H1 (cell line): ENCODE results near the gene SPDYE6. TPM values are rescaled to one million over a fixed set of nuclear protein-coding genes. Genes with fewer than 3 reads are reported as not detected.

Experiments used
- CTCF ChIA-PET: fragments of 300-600 bp; sonication (Branson Sonifier 250); formaldehyde crosslinking; loops from one replicate; lab custom pipeline; 2021; ENCODE audit not compliant: partially characterized antibody; lab: Charles Lee
- POLR2A ChIA-PET: fragments of 300-600 bp; sonication (Branson Sonifier 250); formaldehyde crosslinking; loops from one replicate; lab custom pipeline; 2021; ENCODE audit warnings: inconsistent platforms; ENCODE audit not compliant: partially characterized antibody; lab: Charles Lee
- DNase-seq, 2 experiments: peaks; one replicate each; pipeline versions ENCODE4 v3.0.0 to v3.0.0-alpha.2; 2010 to 2022; ENCODE audit warnings: low spot score in 2 of 2, low read depth in 1 of 2, mixed read lengths in 1 of 2
- FAIRE-seq: peaks from 2 replicates; lab custom pipeline; 2011; peaks lifted over from hg19 to GRCh38; lab: Jason Lieb, UNC
- H2AFZ ChIP-seq: 2 replicates; pipeline ENCODE4 v1.8.1; 2012; ENCODE audit warnings: low read length, inconsistent platforms
- H2AK5ac ChIP-seq: 2 replicates; pipeline ENCODE4 v1.6.1; 2013; ENCODE audit warnings: low read depth, low read length
- H2BK120ac ChIP-seq: replicated peaks from 2 replicates; pipeline ENCODE3; 2013; ENCODE audit warnings: low read depth, low read length, inconsistent platforms
- H2BK12ac ChIP-seq: 2 replicates; pipeline ENCODE4 v1.6.1; 2013; ENCODE audit warnings: low read depth, low read length
- H2BK15ac ChIP-seq: 2 replicates; pipeline ENCODE4 v1.6.1; 2013; ENCODE audit warnings: low read length
- H2BK20ac ChIP-seq: 2 replicates; pipeline ENCODE4 v1.6.1; 2013; ENCODE audit warnings: low read length
- H2BK5ac ChIP-seq: 2 replicates; pipeline ENCODE4 v1.6.1; 2013; ENCODE audit warnings: low read depth, low read length
- H3K14ac ChIP-seq: 2 replicates; pipeline ENCODE4 v1.6.1; 2013; ENCODE audit warnings: inconsistent platforms; ENCODE audit not compliant: insufficient read length
- H3K18ac ChIP-seq: 2 replicates; pipeline ENCODE4 v1.6.1; 2013; ENCODE audit warnings: low read length; ENCODE audit errors: extremely low read depth
- H3K23ac ChIP-seq: 2 replicates; pipeline ENCODE4 v1.6.1; 2013; ENCODE audit warnings: inconsistent platforms; ENCODE audit not compliant: insufficient read length
- H3K23me2 ChIP-seq: 2 replicates; pipeline ENCODE4 v1.6.1; 2013; ENCODE audit warnings: low read depth, low read length
- H3K27ac ChIP-seq: 2 replicates; pipeline ENCODE4 v1.6.1; 2011; ENCODE audit warnings: low read depth, low read length, inconsistent platforms
- H3K27me3 ChIP-seq, 4 experiments: replicated peaks in 1 of 4; 1 replicate in 1 of 4; 2 replicates in 3 of 4; pipeline versions ENCODE4 v1.6.1 to v1.8.1; 2011 to 2013; ENCODE audit warnings: low read length in 3 of 4, mild to moderate bottlenecking in 3 of 4, inconsistent platforms in 2 of 4, mixed read lengths in 2 of 4, moderate library complexity in 1 of 4; ENCODE audit not compliant: control insufficient read depth in 3 of 4, insufficient read depth in 3 of 4; ENCODE audit errors: extremely low read depth in 1 of 4
- H3K36me3 ChIP-seq, 4 experiments: 2 replicates each; pipeline versions ENCODE4 v1.6.1 to v1.8.1; 2011 to 2013; ENCODE audit warnings: mild to moderate bottlenecking in 4 of 4, low read length in 3 of 4, moderate library complexity in 2 of 4, control low read depth in 1 of 4, inconsistent platforms in 1 of 4; ENCODE audit not compliant: insufficient read depth in 4 of 4, control insufficient read depth in 2 of 4
- H3K4ac ChIP-seq: replicated peaks from 2 replicates; pipeline ENCODE3; 2013; ENCODE audit warnings: low read length, low read depth, mixed read lengths, inconsistent platforms; ENCODE audit not compliant: insufficient read length
- H3K4me1 ChIP-seq, 4 experiments: replicated peaks in 1 of 4; 1 replicate in 1 of 4; 2 replicates in 3 of 4; pipeline versions ENCODE4 v1.6.1 to v1.8.1; 2011 to 2013; ENCODE audit warnings: low read length in 3 of 4, inconsistent platforms in 2 of 4, mixed read lengths in 1 of 4; ENCODE audit not compliant: insufficient read depth in 4 of 4, control insufficient read depth in 3 of 4
- H3K4me2 ChIP-seq, 2 experiments: 2 replicates each; pipeline versions ENCODE4 v1.6.1 to v1.8.1; 2011 to 2013; ENCODE audit warnings: low read depth in 2 of 2, low read length in 2 of 2, control low read depth in 1 of 2, inconsistent platforms in 1 of 2, mild to moderate bottlenecking in 1 of 2; ENCODE audit not compliant: insufficient read depth in 1 of 2
- H3K4me3 ChIP-seq, 4 experiments: fragments of 200-600, 300-600 bp in 1 of 4; sonication (generic), shearing (Covaris generic), sonication (Bioruptor Twin) in 1 of 4; 2 replicates each; pipeline versions ENCODE4 v1.5.1 to v1.8.1; 2011 to 2016; ENCODE audit warnings: low read length in 4 of 4, low read depth in 3 of 4, control low read depth in 2 of 4, inconsistent platforms in 2 of 4, mild to moderate bottlenecking in 2 of 4, mixed read lengths in 1 of 4, moderate library complexity in 1 of 4; ENCODE audit not compliant: insufficient read depth in 2 of 4; ENCODE audit errors: extremely low read depth in 1 of 4
- H3K56ac ChIP-seq: replicated peaks from 2 replicates; pipeline ENCODE3; 2013; ENCODE audit warnings: low read depth, mild to moderate bottlenecking, mixed read lengths, low read length, inconsistent platforms; ENCODE audit not compliant: insufficient read length
- H3K79me1 ChIP-seq: 2 replicates; pipeline ENCODE4 v1.6.1; 2013; ENCODE audit warnings: low read depth, low read length, control low read depth
- H3K79me2 ChIP-seq, 2 experiments: 2 replicates each; pipeline versions ENCODE4 v1.6.1 to v1.8.1; 2012 to 2013; ENCODE audit warnings: low read length in 2 of 2, mild to moderate bottlenecking in 2 of 2, inconsistent platforms in 1 of 2; ENCODE audit not compliant: insufficient read depth in 2 of 2, control insufficient read depth in 1 of 2
- H3K9ac ChIP-seq, 4 experiments: replicated peaks in 1 of 4; 1 replicate in 1 of 4; 2 replicates in 3 of 4; pipeline versions ENCODE4 v1.6.1 to v1.8.1; 2011 to 2013; ENCODE audit warnings: low read depth in 3 of 4, low read length in 3 of 4, control low read depth in 2 of 4, mild to moderate bottlenecking in 2 of 4, moderate library complexity in 2 of 4, inconsistent platforms in 1 of 4; ENCODE audit errors: extremely low read depth in 1 of 4
- H3K9me3 ChIP-seq, 2 experiments: 2 replicates each; pipeline versions ENCODE4 v1.6.1 to v1.8.1; 2012 to 2013; ENCODE audit warnings: mild to moderate bottlenecking in 2 of 2, moderate library complexity in 2 of 2, control low read depth in 1 of 2, inconsistent platforms in 1 of 2, low read depth in 1 of 2, low read length in 1 of 2, mixed read lengths in 1 of 2; ENCODE audit not compliant: insufficient read depth in 2 of 2
- H4K20me1 ChIP-seq, 2 experiments: replicated peaks in 1 of 2; 2 replicates each; pipeline versions ENCODE3 to v1.8.1; 2011 to 2013; ENCODE audit warnings: inconsistent platforms in 2 of 2, low read length in 2 of 2, mild to moderate bottlenecking in 1 of 2; ENCODE audit not compliant: insufficient read depth in 2 of 2, control insufficient read depth in 1 of 2
- H4K5ac ChIP-seq: 2 replicates; pipeline ENCODE4 v1.6.1; 2013; ENCODE audit warnings: low read length, low read depth, mixed read lengths, inconsistent platforms; ENCODE audit not compliant: insufficient read length
- H4K8ac ChIP-seq: 2 replicates; pipeline ENCODE4 v1.8.0; 2013; ENCODE audit warnings: mild to moderate bottlenecking, moderate library complexity, low read length, inconsistent platforms; ENCODE audit not compliant: insufficient read depth; ENCODE audit errors: extremely low read depth
- H4K91ac ChIP-seq: replicated peaks from 2 replicates; pipeline ENCODE3; 2013; ENCODE audit warnings: low read length, mixed read lengths, inconsistent platforms; ENCODE audit not compliant: insufficient read length
- CBX5 ChIP-seq: fragments of 300-800, 300-1000 bp; sonication (generic); IDR thresholded peaks from 2 replicates; pipeline ENCODE4 v1.7.1; 2016; ENCODE audit warnings: antibody characterized with exemption, low read length, low read depth
- MAX ChIP-seq: IDR thresholded peaks from 2 replicates; pipeline ENCODE4 v1.6.1; 2012; ENCODE audit warnings: inconsistent platforms
- POLR2AphosphoS5 ChIP-seq: IDR thresholded peaks from 2 replicates; pipeline ENCODE4 v1.6.1; 2011; ENCODE audit warnings: low read depth, low read length
- RAD21 ChIP-seq, 2 experiments: IDR thresholded peaks in 1 of 2; conservative IDR thresholded peaks in 1 of 2; 2 replicates each; pipeline ENCODE4 v1.6.1; 2011; ENCODE audit warnings: low read depth in 2 of 2, low read length in 2 of 2, improper control_type of control experiment in 1 of 2, inconsistent platforms in 1 of 2, mild to moderate bottlenecking in 1 of 2, moderate library complexity in 1 of 2
- RFX5 ChIP-seq: IDR thresholded peaks from 2 replicates; pipeline ENCODE4 v1.6.1; 2011; ENCODE audit warnings: low read depth, low read length, improper control_type of control experiment, borderline replicate concordance
- SRF ChIP-seq: IDR thresholded peaks from 2 replicates; pipeline ENCODE4 v1.6.1; 2011; ENCODE audit warnings: mild to moderate bottlenecking, low read depth, low read length, moderate library complexity
- TBP ChIP-seq: IDR thresholded peaks from 2 replicates; pipeline ENCODE4 v1.6.1; 2011; ENCODE audit warnings: low read depth, low read length, improper control_type of control experiment
- WGBS, 2 experiments: shearing (Covaris generic) in 1 of 2; methylation state at CpG; one replicate each; pipeline versions ENCODE4 v1.1.6 to v1.1.7; 2013 to 2015; ENCODE audit warnings: low lambda C conversion rate in 2 of 2, mixed read lengths in 2 of 2, inconsistent platforms in 1 of 2, low coverage in 1 of 2, missing lambda C conversion rate in 1 of 2; ENCODE audit not compliant: insufficient replicate concordance in 2 of 2, insufficient coverage in 1 of 2, insufficient read length in 1 of 2; ENCODE audit errors: extremely low coverage in 1 of 2, missing lambda C conversion rate in 1 of 2; 5-methylcytosine and 5-hydroxymethylcytosine counted together
- polyA plus RNA-seq, 7 experiments: library from polyadenylated mRNA; depleted of rRNA in 3 of 7; stranded (reverse) in 5 of 7; unstranded in 2 of 7; fragments of >200 nt in 5 of 7; fragments of 200-250 nt in 2 of 7; gene quantifications; 1 replicate in 5 of 7; 2 replicates in 1 of 7; 4 replicates in 1 of 7; pipeline versions ENCODE4 v1.2.1 to v1.2.3, GENCODE V29; 2011 to 2013; ENCODE audit warnings: missing spikeins in 2 of 7, mixed read lengths in 2 of 7
- total RNA-seq: library from RNA; stranded (reverse); fragmentation: NEBNext Ultra II Directional; extraction: Animal tissue kit (Norgen Biotek cat#: 25700); gene quantifications from 2 replicates; pipeline ENCODE4 v1.2.1, GENCODE V29; 2021

Gene SPDYE6
- total and polyA plus RNA-seq, 2 of the 8 experiments (the other 6 are each of a cell fraction or from before 2014, with no cell fraction given), result not detected

DNA sequence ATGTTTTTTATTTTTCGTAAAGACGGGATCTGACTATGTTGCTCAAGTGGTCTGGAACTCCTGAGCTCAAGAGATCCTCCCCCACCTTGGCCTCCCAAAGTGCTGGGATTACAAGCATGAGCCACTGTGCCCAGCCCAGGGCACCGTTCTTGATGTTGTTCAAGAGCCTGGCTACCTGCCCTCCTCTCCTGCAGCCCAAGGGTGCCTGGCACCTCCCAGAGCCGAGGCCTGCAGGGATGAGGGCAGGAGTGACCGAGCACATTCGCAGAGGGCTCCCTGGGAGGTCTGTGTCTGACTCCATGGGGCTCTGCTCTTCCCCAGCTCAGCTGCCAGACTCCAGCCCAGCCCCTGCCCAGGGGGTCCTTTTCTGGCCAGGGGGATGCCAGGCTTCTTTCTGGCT is 54.2 kb downstream of the SPDYE6 start:
- no peak overlapping the region for H4K5ac ChIP-seq
- H4K8ac ChIP-seq, result no peak overlapping the region
- H3K56ac ChIP-seq, result no peak overlapping the region
- no peak overlapping the region for H3K4me3 ChIP-seq
- H2BK15ac ChIP-seq, result no peak overlapping the region
- peak overlapping the region; percentile 75; the same call in 1 of the 2 replicates for H2AK5ac ChIP-seq
- H3K9ac ChIP-seq, result no peak overlapping the region
- no peaks in the 10 kb centered on the region; a peak in 1 of 8 replicates for H3K36me3 ChIP-seq
- H3K4me1 ChIP-seq, result peaks cover 0 to 12% (median 7%) of the 10 kb centered on the region in 4 experiments; a peak in 6 of 7 replicates
- no peak overlapping the region for H3K23ac ChIP-seq
- H3K9me3 ChIP-seq, result no peaks in the 10 kb centered on the region; a peak in 1 of 4 replicates
- DNase-seq (no peak), FAIRE-seq (no peak)
- H2BK12ac ChIP-seq, result no peak overlapping the region
- H3K23me2 ChIP-seq, result peaks cover 2% of the 10 kb centered on the region; the same call in 1 of the 2 replicates
- no peak overlapping the region for H3K14ac ChIP-seq
- no peak overlapping the region for H3K4ac ChIP-seq
- H3K18ac ChIP-seq, result no peak overlapping the region
- H2BK20ac ChIP-seq, result no peak overlapping the region
- ChIA-PET POLR2A (interaction anchor here (1.1 to 1.5 kb wide), 2 partner anchors 93 to 94 kb away, joined by 3 read pairs; partner anchors contain the start of gene PRKRIP1), CTCF (interaction anchor here (0.7 to 12.9 kb wide), 16 partner anchors 8 to 111 kb away, joined by 3 to 134 read pairs (median 4); partner anchors contain the start of gene PRKRIP1)
- H4K91ac ChIP-seq, result no peak overlapping the region
- 94% methylated on average over 5 of the region's 6 CpGs; no CpG with 5 or more reads in 1 of the 2 experiments for WGBS, 2 experiments
- H2AFZ ChIP-seq, result no peak overlapping the region
- H3K4me2 ChIP-seq, result no peak overlapping the region
- H2BK5ac ChIP-seq, result no peak overlapping the region
- H4K20me1 ChIP-seq, result peaks cover 4 to 7% of the 10 kb centered on the region in 2 experiments
- no peak overlapping the region for H3K27ac ChIP-seq
- TF ChIP-seq CBX5 (no peak), RFX5 (no peak), MAX (no peak), SRF (no peak), POLR2AphosphoS5 (no peak), TBP (no peak), RAD21 (IDR thresholded peaks at IDR 0.05 in 1 of 2, conservative IDR thresholded peaks at IDR 0.05 in 1 of 2; ENCODE audit: low read depth in 2 of 2, low read length in 2 of 2) (no peak)
- H3K79me2 ChIP-seq, result no peaks in the 10 kb centered on the region
- no peaks in the 10 kb centered on the region for H3K79me1 ChIP-seq
- peaks cover 0 to 7% (median 3%) of the 10 kb centered on the region in 4 experiments; a peak in 4 of 7 replicates for H3K27me3 ChIP-seq
- no peak overlapping the region for H2BK120ac ChIP-seq
